ENCODE results near the gene STKLD1. TPM values are rescaled to one million over a fixed set of nuclear protein-coding genes. Genes with fewer than 3 reads are reported as not detected.

STKLD1 gene
- total RNA-seq, 4 donors from 2014 or later: 0.54 to 7.0 (median 3.7) TPM; not detected in 1

DNA sequence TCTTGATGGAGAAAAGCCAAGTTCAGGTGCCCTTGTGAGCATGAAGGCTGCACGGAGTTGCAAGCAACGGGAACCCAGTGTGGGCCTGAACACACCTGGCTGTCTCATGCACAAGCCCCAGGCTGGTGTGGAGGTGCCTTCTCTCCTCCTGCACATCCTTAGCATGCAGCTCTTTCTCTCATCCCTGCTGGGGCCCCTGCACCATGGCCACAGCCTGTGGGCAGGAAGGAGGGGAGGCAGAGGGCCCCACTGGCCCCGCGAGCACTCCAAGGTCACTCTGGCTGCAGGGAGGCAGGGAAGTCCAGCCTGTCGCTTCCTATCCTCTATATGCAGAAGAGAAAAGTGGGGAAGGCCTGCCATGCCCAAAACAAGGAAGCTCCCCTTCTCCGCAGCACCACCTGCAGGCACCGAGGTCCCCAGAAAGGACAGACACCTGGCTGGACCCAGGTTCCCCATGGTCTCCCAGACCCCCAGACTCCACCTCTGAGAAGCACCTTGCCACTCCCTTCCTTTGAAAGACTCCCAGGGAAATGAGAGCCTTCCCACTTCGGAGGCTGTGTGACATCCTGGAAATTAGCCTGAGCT, 18.6 kb downstream of the STKLD1 start:
- DNase-seq (ENCODE audit: low spot score in 2 of 2): no peak
- TF ChIP-seq POLR2A (IDR thresholded peaks at IDR 0.05): no peak
- TF ChIP-seq, protein P1, sequence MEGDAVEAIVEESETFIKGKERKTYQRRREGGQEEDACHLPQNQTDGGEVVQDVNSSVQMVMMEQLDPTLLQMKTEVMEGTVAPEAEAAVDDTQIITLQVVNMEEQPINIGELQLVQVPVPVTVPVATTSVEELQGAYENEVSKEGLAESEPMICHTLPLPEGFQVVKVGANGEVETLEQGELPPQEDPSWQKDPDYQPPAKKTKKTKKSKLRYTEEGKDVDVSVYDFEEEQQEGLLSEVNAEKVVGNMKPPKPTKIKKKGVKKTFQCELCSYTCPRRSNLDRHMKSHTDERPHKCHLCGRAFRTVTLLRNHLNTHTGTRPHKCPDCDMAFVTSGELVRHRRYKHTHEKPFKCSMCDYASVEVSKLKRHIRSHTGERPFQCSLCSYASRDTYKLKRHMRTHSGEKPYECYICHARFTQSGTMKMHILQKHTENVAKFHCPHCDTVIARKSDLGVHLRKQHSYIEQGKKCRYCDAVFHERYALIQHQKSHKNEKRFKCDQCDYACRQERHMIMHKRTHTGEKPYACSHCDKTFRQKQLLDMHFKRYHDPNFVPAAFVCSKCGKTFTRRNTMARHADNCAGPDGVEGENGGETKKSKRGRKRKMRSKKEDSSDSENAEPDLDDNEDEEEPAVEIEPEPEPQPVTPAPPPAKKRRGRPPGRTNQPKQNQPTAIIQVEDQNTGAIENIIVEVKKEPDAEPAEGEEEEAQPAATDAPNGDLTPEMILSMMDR (IDR thresholded peaks at IDR 0.05): no peak
- intact Hi-C loops (cut with DNase I; ENCODE audit: low total_unique reads): no loop called here
- 26 to 33% methylated on average over 8 of the region's 8 CpGs for WGBS, 2 donors
- H3K4me3 ChIP-seq (ENCODE audit: low read depth, poor library complexity, severe bottlenecking): no peak overlapping the region

GRCh38 chr9:133396952-133397351, 20.8 kb downstream of the STKLD1 start:
- intact Hi-C loops (cut with DNase I; ENCODE audit: low total_unique reads): no loop called here
- H3K4me3 ChIP-seq (ENCODE audit: low read depth, poor library complexity, severe bottlenecking): no peak overlapping the region
- WGBS, 2 donors: 41 to 47% methylated on average over 14 of the region's 14 CpGs
- no peak for DNase-seq (ENCODE audit: low spot score in 2 of 2)
- TF ChIP-seq, protein P1 (IDR thresholded peaks at IDR 0.05): no peak
- TF ChIP-seq POLR2A (IDR thresholded peaks at IDR 0.05): no peak

DNA sequence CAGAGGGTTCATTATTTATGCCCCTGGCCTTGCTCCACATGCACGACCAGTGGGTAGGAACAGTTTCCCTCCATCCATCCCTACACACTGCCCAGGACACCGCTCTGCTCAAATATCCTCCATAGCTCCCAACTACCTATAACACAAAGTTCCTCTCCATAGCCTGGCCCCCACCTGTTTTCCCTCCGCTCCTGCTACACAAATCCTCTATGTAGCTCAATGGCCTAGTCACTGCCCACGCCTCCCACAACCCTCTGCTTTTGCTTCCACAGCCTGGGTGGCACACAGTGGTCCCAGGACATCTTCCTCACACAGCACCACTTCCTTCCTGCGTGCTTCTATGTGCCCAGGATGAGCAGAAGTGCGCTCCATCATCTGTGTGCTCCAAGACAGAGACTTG, 21.2 kb downstream of the STKLD1 start:
- intact Hi-C loops (cut with DNase I; ENCODE audit: low total_unique reads): no loop called here
- DNase-seq (ENCODE audit: low spot score in 2 of 2): no peak
- H3K4me3 ChIP-seq (ENCODE audit: low read depth, poor library complexity, severe bottlenecking): no peak overlapping the region
- TF ChIP-seq, protein P1 (IDR thresholded peaks at IDR 0.05): no peak
- TF ChIP-seq POLR2A (IDR thresholded peaks at IDR 0.05): no peak
- WGBS, 2 donors: 79 to 87% methylated on average over 6 of the region's 6 CpGs

DNA sequence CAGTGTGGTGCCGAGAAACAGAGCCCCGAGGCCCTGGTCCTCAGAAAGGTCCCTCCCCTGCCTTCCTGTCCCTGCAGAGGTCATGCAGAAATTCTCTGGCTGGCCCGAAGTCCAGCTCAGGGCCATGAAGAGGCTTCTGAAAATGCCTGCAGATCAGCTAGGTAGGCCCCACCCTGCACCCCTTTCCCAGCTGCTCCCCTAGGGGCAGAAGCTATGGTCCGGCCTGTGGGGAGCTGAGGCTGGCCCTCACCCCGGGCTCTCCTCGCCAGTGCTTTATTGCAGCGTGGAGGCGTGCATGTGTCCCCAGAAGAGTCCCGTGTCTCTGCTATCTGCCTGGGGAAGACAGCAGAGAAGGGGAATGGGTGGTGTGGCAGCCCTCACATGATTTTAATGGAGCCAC, 21.7 kb downstream of the STKLD1 start:
- intact Hi-C loops (cut with DNase I; ENCODE audit: low total_unique reads): no loop called here
- no peak overlapping the region for H3K4me3 ChIP-seq (ENCODE audit: low read depth, poor library complexity, severe bottlenecking)
- 63 to 64% methylated on average over 9 of the region's 9 CpGs for WGBS, 2 donors
- no peak for DNase-seq (ENCODE audit: low spot score in 2 of 2)
- TF ChIP-seq, protein P1 (IDR thresholded peaks at IDR 0.05): no peak
- no peak for TF ChIP-seq POLR2A (IDR thresholded peaks at IDR 0.05)

- H3K4me3 ChIP-seq (ENCODE audit: low read depth, poor library complexity, severe bottlenecking): no peak overlapping the region
- intact Hi-C loops (cut with DNase I; ENCODE audit: low total_unique reads): no loop called here
- TF ChIP-seq POLR2A (IDR thresholded peaks at IDR 0.05): no peak
- TF ChIP-seq, protein P1 (IDR thresholded peaks at IDR 0.05): no peak
- WGBS, 2 donors: 87 to 91% methylated on average over 3 to 10 of the region's 12 CpGs
- no peak for DNase-seq (ENCODE audit: low spot score in 2 of 2)
Measured at GRCh38 chr9:133400292-133400691, 24.1 kb downstream of the STKLD1 start.

DNA sequence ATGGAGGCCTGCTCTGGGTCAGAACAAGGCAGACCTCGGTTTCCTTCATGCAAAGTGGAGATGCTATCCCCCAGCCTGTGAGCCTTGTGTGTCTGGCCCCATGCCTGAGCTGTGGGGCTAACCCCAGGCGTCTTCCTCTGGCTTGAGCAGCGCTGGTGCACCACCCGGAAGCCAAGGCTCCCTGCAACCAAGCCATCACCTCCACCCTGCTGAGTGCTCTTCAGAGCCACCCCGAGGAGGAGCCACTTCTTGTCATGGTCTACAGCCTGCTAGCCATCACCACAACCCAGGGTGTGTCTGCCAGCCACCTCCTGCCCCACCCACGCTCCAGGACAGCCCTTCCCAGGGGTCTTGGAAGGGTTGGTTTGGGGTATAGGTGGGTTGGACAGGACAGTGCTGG, 25.4 kb downstream of the STKLD1 start:
- no peak overlapping the region for H3K4me3 ChIP-seq (ENCODE audit: low read depth, poor library complexity, severe bottlenecking)
- 72 to 85% methylated on average over 6 of the region's 6 CpGs for WGBS, 2 donors
- intact Hi-C loops (cut with DNase I; ENCODE audit: low total_unique reads): no loop called here
- TF ChIP-seq, protein P1 (IDR thresholded peaks at IDR 0.05): no peak
- TF ChIP-seq POLR2A (IDR thresholded peaks at IDR 0.05): no peak
- no peak for DNase-seq (ENCODE audit: low spot score in 2 of 2)

Data from lower leg skin (tissue), 4 donors.